VCaP (cell line): ENCODE results near the gene GSTCD.

ENCODE experiments used
- H3K27ac ChIP-seq: fragments of 450-650 bp; 2 replicates; pipeline ENCODE4 v1.5.1; 2017
- TF ChIP-seq, protein P1 (sequence below): fragments of 450-650 bp; conservative IDR thresholded peaks from 2 replicates; pipeline ENCODE4 v1.5.1; 2017; ENCODE audit warnings: mild to moderate bottlenecking, moderate library complexity

The GSTCD gene

DNA sequence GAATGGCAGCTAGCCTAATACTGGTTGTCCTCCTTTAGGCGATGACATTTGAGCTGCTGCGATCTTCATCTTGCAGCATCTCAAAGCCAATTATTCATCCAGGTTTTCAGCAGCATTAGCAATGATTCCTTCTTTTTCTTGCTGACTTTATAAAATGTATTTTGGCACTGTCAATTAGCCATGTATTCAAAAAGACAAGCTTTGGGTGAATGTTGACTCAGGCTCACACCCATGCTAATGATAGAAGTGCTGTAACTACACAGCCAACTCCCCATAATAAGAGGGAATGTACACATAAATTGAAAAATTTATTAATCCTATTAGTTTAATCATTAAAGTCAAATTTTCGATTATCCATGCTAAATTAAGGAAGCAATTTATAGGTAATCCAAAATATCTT is 162.4 kb downstream of the GSTCD start:
- TF ChIP-seq, protein P1, sequence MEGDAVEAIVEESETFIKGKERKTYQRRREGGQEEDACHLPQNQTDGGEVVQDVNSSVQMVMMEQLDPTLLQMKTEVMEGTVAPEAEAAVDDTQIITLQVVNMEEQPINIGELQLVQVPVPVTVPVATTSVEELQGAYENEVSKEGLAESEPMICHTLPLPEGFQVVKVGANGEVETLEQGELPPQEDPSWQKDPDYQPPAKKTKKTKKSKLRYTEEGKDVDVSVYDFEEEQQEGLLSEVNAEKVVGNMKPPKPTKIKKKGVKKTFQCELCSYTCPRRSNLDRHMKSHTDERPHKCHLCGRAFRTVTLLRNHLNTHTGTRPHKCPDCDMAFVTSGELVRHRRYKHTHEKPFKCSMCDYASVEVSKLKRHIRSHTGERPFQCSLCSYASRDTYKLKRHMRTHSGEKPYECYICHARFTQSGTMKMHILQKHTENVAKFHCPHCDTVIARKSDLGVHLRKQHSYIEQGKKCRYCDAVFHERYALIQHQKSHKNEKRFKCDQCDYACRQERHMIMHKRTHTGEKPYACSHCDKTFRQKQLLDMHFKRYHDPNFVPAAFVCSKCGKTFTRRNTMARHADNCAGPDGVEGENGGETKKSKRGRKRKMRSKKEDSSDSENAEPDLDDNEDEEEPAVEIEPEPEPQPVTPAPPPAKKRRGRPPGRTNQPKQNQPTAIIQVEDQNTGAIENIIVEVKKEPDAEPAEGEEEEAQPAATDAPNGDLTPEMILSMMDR, result no peak
- no peak overlapping the region for H3K27ac ChIP-seq

DNA sequence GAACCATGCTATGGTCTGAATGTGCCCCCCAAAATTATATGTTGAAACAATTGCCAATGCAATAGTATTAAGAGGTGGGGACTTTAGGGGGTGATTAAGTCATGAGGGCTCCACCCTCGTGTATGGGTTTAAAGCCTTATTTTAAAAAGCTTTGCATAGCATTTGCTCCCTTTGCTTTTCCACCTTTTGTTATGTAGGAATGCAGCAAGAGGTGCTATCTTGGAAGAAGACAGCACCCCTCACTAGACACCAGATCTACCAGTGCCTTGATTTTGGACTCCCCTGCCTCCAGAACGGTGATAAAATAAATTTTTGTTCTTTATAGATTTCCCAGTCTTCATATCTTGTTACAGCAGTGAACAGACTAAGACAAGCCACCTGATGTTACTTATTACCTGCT is 163.4 kb downstream of the GSTCD start:
- no peak overlapping the region for H3K27ac ChIP-seq
- TF ChIP-seq, protein P1, result no peak

DNA sequence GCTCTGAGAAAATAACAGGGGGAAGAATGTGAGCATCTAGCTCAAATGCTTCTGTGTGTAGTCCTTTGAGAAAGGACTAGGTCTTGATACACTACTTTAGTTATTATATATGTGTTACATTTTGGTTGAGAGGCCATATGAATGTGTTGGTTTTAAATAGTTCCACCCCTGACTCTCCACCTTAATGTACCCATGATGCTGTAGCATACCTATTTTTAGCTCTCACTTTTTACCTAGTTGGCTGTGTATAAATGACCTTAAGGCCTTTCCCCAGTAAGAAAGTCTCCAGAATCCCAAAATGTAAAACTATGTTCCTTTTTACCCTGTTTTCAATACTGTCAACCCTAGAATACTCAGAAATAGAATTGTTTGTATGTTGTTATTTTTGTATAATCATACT is 166.6 kb downstream of the GSTCD start:
- no peak overlapping the region for H3K27ac ChIP-seq
- TF ChIP-seq, protein P1, result no peak

DNA sequence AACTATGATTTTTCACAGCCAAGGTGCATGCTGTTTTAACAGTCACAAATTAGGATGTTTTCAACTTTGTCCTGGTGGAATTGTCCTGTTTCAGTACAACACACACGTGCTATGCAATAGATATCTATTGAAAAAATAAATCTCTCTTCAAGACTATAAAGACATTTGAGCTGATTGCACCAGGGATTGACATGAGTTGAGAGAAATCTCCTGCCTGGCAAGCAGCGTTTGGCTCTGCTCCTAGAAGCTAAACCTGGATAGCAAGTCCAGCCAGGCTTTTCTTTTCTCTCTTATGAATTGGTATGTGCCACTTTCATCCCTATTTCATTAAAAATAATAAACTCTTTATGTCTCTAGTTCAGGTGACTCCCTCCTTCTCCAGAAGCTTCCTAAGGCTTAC is 170.1 kb downstream of the GSTCD start:
- TF ChIP-seq, protein P1, result no peak

DNA sequence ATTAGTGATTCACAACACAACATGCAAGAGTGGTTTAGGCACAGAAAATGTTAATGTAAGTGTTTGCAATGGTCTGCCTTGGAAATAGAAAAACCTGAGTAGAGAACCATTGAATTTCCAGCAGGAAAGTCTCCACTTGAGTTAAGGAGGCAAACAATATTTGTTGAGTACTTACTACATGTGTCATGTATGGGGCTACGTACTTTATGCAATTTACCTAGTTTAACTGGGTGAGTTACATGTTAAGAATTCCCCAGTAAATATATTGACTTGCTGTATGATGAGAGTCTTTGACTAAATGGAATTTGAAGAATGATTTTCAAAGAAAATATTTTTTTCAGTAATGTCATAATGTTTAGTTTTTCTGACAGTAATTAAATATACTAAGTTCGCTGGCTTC is 178.9 kb downstream of the GSTCD start:
- TF ChIP-seq, protein P1, result no peak
- H3K27ac ChIP-seq, result no peak overlapping the region

More for the DNA sequence above, 170.1 kb downstream of the GSTCD start:
- H3K27ac ChIP-seq, result peak overlapping the region; percentile 4; the same call in 1 of the 2 replicates

DNA sequence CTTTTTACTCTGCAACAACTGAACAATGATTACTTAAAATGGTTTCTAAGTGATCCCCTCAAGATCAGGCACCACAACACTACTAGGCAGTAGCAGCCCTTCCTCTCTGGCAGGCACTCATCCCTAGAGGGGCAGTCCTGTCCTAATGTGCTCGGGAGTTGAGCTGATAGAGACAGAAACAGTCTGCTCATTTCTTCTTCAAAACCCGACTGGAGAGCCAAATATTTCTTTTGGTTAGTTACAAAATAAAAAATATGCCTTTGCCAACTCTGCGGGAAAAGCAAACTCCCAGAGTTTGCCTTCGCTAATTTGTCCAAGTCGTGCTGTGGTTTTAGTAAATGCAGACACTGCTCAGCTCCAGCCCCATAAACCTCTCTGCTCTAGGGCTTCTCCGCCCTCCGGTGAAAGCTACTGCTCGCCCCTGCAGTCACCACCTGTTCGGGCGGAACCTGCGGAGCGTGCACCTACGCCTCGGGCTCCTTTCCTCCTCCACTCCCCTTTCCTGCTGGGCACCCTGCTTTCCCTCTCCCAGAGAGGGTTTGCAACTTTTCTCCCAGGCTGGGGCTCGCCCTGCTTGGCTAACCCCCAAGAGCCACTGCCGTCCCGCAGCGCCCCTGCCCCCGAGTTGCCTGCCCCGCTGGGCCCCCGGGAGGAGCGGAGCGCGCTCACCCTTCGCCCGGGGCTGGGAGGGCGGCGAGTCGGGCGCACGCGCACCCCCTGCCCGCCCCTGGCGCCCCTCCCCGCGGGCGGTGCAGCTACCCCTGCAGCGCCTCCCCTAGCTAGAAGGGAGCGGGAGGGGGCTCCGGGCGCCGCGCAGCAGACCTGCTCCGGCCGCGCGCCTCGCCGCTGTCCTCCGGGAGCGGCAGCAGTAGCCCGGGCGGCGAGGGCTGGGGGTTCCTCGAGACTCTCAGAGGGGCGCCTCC is 186.3 kb downstream of the GSTCD start, which contains the start of gene NPNT:
Gene NPNT, plus strand, starts transcription at position 812 of the 923 bp plus-strand sequence. CDS start 182 bp downstream, outside the sequence.
- peak within 1 kb of the TSS; percentile 72 for H3K27ac ChIP-seq
- TF ChIP-seq, protein P1, result no peak

DNA sequence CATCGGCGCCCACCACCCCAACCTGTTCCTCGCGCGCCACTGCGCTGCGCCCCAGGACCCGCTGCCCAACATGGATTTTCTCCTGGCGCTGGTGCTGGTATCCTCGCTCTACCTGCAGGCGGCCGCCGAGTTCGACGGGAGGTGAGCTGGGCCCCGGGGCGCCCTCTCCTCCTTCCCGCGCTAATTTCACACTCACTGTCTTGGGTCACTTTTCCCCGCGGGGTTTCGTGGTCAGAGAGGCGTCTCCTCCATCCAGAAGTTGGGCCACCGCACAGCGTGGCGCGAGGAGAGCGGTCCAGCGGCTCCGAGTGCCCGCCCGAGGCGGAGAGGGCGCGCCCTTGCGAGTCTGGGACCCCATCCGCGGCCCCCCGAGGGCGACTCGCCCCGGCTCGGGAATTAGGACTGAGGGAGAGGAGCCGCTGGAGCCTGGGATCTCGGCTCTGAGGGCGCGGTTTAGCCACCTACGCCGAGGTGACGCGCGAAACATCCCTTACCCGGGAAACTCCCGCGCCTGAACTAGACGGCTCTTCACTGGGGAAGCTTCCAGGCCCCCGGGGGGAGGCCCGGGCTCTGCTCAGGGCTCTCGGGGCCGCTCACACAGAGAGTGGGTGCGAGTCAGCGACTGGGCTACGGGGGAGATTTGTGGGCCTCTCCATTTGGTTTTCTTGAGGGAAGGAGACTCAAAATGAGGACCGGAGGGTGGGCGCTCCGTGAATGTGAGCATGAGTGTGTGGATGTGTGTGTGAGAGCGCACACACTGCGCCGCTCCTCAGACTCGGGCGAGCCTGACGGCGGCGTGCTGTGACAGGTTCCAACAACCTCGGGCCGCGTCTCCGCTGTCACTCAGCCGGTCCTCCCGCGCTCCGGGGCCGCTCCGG is 187.2 kb downstream of the GSTCD start:
- TF ChIP-seq, protein P1, result peak; percentile 38; the same call in 1 of the 2 replicates
- H3K27ac ChIP-seq, result peak overlapping the region; percentile 72
